ACC112 (cell line): Measurements from ENCODE around the gene BUD23.
"Not testable (repeated sequence)": the region's sequence is repeated elsewhere in the genome, so short reads cannot be mapped to it uniquely, and the experiment has no call there.

ENCODE experiments used
- H2AFZ ChIP-seq: fragments of 200-600 bp; sonication (generic); one replicate; pipeline ENCODE4 v1.6.0; 2017; ENCODE audit warnings: antibody characterized with exemption, low read length; ENCODE audit not compliant: unreplicated experiment
- H3K27ac ChIP-seq: fragments of 200-600 bp; sonication (generic); 2 replicates; pipeline ENCODE4 v1.5.1; 2014; ENCODE audit warnings: low read depth, mild to moderate bottlenecking, antibody characterized with exemption, low read length, moderate library complexity
- H3K27me3 ChIP-seq: fragments of 200-600 bp; sonication (generic); 2 replicates; pipeline ENCODE4 v1.6.1; 2014; ENCODE audit warnings: mild to moderate bottlenecking, antibody characterized with exemption, low read length, moderate library complexity, mixed read lengths; ENCODE audit not compliant: insufficient read depth
- H3K36me3 ChIP-seq: fragments of 200-600 bp; sonication (generic); 2 replicates; pipeline ENCODE4 v1.6.1; 2016; ENCODE audit warnings: mild to moderate bottlenecking, antibody characterized with exemption, low read length, moderate library complexity, mixed read lengths; ENCODE audit not compliant: insufficient read depth
- H3K4me1 ChIP-seq: fragments of 200-600 bp; sonication (generic); one replicate; pipeline ENCODE4 v1.6.1; 2016; ENCODE audit warnings: low read length, mixed read lengths; ENCODE audit not compliant: insufficient read depth, unreplicated experiment, control insufficient read depth
- H3K4me3 ChIP-seq: fragments of 200-600 bp; sonication (generic); 2 replicates; pipeline ENCODE4 v1.5.1; 2014; ENCODE audit warnings: mild to moderate bottlenecking, low read depth, low read length
- H3K79me2 ChIP-seq: fragments of 200-600 bp; sonication (generic); one replicate; pipeline ENCODE4 v1.6.0; 2016; ENCODE audit warnings: low read length; ENCODE audit not compliant: control insufficient read depth, unreplicated experiment, insufficient read depth

The BUD23 gene

DNA sequence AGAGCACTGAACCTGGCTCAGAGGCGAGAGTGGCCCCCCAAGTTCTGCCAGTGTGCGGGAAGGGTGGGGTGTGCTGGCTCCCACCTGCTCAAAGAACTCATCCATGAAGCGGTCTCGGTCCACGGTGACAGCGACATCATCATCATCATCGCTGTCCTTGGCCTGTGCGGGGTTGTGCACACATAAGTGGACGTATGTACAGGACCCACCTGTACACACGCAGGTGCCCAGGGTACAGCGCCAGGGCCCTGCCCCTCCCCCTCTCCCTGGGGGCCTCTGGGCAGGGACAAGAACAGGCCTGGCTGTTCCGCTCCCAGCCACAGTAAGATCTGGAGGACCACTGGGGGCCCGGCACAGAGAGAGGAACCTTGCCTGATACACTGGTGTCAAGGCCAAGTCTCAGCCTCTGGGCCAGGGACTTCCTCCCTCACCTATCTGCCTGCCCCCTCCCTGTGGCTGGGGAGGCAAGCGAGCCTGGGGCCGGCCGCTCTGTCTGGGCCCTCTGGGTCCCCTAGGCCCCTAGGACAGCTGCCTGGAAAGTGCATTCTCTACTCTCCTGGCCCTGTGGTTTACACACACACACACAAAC is 25.7 kb downstream of the BUD23 start:
- no peak overlapping the region for H3K4me3 ChIP-seq
- peaks cover 70% of the 10 kb centered on the region for H3K79me2 ChIP-seq
- no peaks in the 10 kb centered on the region for H3K27me3 ChIP-seq
- no peak overlapping the region for H2AFZ ChIP-seq
- peaks cover 24% of the 10 kb centered on the region; the same call in 1 of the 2 replicates for H3K36me3 ChIP-seq
- H3K27ac ChIP-seq: no peak overlapping the region
- peaks cover 82% of the 10 kb centered on the region for H3K4me1 ChIP-seq

DNA sequence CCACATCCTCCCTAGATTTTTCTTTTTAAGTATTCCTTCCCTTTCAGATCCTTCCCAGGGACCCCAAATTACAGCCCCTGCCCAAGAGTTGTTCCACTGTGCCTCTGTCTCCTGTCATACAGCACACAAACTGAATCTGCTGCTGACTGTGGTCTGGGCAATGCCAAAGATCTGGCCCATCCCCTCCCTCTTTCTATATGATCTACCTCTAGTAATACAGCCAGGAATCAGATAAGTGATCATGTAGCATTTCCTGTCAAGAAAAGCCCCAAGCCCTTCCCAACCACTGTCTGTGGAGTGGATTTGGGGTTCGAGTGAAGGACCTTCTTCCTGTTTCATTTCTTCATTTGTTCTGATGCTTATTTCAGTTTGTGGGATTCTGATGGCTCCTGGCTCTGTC is 29.4 kb downstream of the BUD23 start:
- H3K4me3 ChIP-seq: no peak overlapping the region
- no peaks in the 10 kb centered on the region for H3K27me3 ChIP-seq
- peaks cover 89% of the 10 kb centered on the region for H3K79me2 ChIP-seq
- no peak overlapping the region for H2AFZ ChIP-seq
- peaks cover 21% of the 10 kb centered on the region; the same call in 1 of the 2 replicates for H3K36me3 ChIP-seq
- H3K27ac ChIP-seq: peak overlapping the region; percentile 34; the same call in 1 of the 2 replicates
- peaks cover 71% of the 10 kb centered on the region for H3K4me1 ChIP-seq

- not testable (repeated sequence) for H3K27ac ChIP-seq, H3K27me3 ChIP-seq, H2AFZ ChIP-seq, H3K4me3 ChIP-seq
- peaks cover 91% of the 10 kb centered on the region for H3K79me2 ChIP-seq
- peaks cover 21% of the 10 kb centered on the region; the same call in 1 of the 2 replicates for H3K36me3 ChIP-seq
- peaks cover 68% of the 10 kb centered on the region for H3K4me1 ChIP-seq
Measured at GRCh38 chr7:73713319-73713718, 29.9 kb downstream of the BUD23 start.

- no peak overlapping the region for H2AFZ ChIP-seq
- H3K27me3 ChIP-seq: no peaks in the 10 kb centered on the region
- peak overlapping the region; percentile 69 for H3K4me3 ChIP-seq
- H3K36me3 ChIP-seq: peaks cover 14% of the 10 kb centered on the region; the same call in 1 of the 2 replicates
- peak overlapping the region; percentile 97 for H3K27ac ChIP-seq
- H3K79me2 ChIP-seq: peaks cover 79% of the 10 kb centered on the region
- H3K4me1 ChIP-seq: peaks cover 59% of the 10 kb centered on the region
Measured at GRCh38 chr7:73715648-73716317, 32.4 kb downstream of the BUD23 start.

DNA sequence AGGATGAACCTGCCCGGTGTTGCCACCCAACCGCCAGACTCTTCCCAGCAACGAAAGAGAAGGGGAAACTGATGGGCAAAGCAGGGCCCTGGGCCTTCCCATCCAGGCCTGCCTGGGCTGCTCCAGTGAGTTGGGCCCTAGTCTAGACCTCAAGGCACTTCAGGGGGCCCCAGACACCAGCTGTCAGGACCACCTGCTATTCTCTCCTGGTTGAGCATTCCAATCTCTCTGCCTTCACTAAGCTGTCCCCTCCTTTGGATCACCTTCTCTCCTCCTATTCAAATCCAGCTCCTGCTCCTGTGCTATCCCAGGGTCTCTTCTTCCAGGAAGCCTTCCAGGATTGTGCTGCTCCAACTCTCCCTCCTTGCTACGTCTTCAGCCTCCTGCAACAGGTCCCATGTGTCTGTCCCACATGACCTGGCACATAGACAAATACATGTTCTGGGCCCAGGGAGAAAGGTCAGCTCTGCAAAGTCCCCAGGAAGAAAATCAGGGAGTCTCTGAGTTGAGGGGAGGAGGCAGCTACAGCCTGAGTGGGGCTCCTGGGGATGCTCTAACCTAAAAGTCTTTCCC is 33.0 kb downstream of the BUD23 start:
- Histone ChIP-seq H3K4me3 (peak overlapping the region; percentile 69), H2AFZ (no peak overlapping the region), H3K36me3 (peaks cover 7% of the 10 kb centered on the region; the same call in 1 of the 2 replicates), H3K4me1 (peaks cover 58% of the 10 kb centered on the region), H3K79me2 (peaks cover 72% of the 10 kb centered on the region), H3K27ac (peak overlapping the region; percentile 97), H3K27me3 (no peaks in the 10 kb centered on the region)

DNA sequence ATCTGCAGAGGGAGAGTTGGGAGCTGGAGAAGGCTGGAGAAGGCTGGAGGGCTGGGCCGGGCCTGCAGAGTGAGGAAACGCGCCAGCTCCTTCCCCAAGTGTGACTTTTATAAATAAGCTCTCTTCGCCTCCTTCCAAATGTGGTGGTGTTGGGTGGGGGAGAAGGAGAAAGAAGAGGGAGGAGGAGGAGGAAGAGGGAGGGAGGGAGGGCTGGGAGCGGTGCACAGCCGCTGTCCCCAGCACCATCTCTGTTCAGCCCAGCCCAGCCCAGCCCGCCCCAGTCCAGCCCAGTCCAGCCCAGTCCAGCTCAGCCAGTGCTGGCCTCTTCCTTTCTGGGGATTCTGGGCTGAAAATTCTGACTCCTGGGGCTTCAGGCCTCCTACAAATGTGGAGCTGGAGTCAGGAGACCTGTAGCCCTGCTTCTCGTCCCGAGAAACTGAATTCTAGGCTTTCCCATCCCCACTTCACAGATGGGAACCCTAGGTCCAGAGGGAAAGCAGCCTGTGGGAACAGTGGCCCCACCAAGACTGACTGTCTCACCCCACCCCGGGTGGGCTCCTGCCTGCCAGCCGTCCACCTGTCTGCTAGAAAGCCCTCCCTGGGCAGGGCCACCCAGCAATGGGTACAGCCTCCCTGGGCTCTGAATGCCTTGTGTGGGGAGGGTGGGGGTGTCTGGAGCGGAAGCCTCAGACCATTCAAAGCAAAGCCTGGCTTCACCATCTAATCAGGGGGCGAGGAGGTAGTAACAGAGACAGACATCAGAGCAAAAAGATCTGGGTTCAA is 33.8 kb downstream of the BUD23 start:
- peak overlapping the region; percentile 97 for H3K4me3 ChIP-seq

DNA sequence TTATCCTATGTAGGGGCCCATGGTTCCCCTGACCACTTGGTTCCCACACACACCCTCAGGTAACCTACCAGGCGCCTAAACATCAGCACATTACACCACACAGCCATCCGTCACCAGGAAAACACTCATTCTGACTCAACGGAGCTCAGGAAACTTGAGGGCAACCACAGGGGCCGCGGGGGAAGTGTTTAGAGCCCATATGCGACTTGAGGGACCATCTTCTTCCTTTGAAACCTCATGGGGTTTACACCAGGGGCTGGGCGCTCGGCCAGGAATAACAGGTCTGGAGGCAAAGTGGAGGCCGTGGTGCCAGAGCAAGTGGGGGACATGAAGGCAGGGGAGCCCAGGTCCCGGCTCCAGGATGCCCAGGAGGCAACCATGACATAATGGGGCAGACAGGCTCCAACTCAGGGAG is 34.6 kb downstream of the BUD23 start:
- H3K4me3 ChIP-seq: peak overlapping the region; percentile 97
- peaks cover 57% of the 10 kb centered on the region for H3K79me2 ChIP-seq
- no peak overlapping the region for H2AFZ ChIP-seq
- peaks cover 52% of the 10 kb centered on the region for H3K4me1 ChIP-seq
- H3K27ac ChIP-seq: peak overlapping the region; percentile 97
- H3K36me3 ChIP-seq: peaks cover 3% of the 10 kb centered on the region; the same call in 1 of the 2 replicates
- H3K27me3 ChIP-seq: no peaks in the 10 kb centered on the region

More for the DNA sequence above, 33.8 kb downstream of the BUD23 start:
- Histone ChIP-seq H3K4me1 (peaks cover 58% of the 10 kb centered on the region), H3K27me3 (no peaks in the 10 kb centered on the region), H3K36me3 (peaks cover 7% of the 10 kb centered on the region; the same call in 1 of the 2 replicates), H3K27ac (peak overlapping the region; percentile 97), H3K79me2 (peaks cover 64% of the 10 kb centered on the region), H2AFZ (no peak overlapping the region)

- Histone ChIP-seq H3K4me1 (peaks cover 49% of the 10 kb centered on the region), H3K79me2 (peaks cover 52% of the 10 kb centered on the region), H3K27me3 (no peaks in the 10 kb centered on the region), H2AFZ (no peak overlapping the region), H3K27ac (peak overlapping the region; percentile 97), H3K36me3 (no peaks in the 10 kb centered on the region; the same call in 1 of the 2 replicates), H3K4me3 (peak overlapping the region; percentile 97)
Measured at GRCh38 chr7:73718438-73718881, 35.1 kb downstream of the BUD23 start.

GRCh38 chr7:73718905-73719805 is 35.8 kb downstream of the BUD23 start, which contains the start of gene STX1A:
STX1A (minus strand) TSS chr7:73719669; CDS start chr7:73719631, 38 bp downstream.
- Histone ChIP-seq H3K36me3 (no peaks in the 10 kb centered on the region; the same call in 1 of the 2 replicates), H2AFZ (no peak within 1 kb of the TSS), H3K4me3 (peak within 1 kb of the TSS; percentile 97), H3K4me1 (peaks cover 43% of the 10 kb centered on the region), H3K79me2 (peaks cover 45% of the 10 kb centered on the region), H3K27me3 (no peaks in the 10 kb centered on the region), H3K27ac (peak within 1 kb of the TSS; percentile 97)
